MCF 10A (cell line): Measurements from ENCODE around the gene ATP6V0E2. TPM values are rescaled to one million over a fixed set of nuclear protein-coding genes. Genes with fewer than 3 reads are reported as not detected.

ENCODE experiments used
- BruUV-seq: library from RNA; stranded (reverse); fragments of 400-500 nt; replicated peaks from 2 replicates; lab custom pipeline; 2021; lab: Mats Ljungman, UMichigan
- CTCF ChIA-PET: fragments of 300-600 bp; sonication (Branson Sonifier 250); formaldehyde crosslinking; extraction: SDS; loops from one replicate; lab custom pipeline; 2021; ENCODE audit warnings: antibody characterized with exemption, inconsistent platforms; lab: Yijun Ruan, JAX
- POLR2A ChIA-PET: fragments of 300-600, 350-650 bp; sonication (Branson Sonifier 250); formaldehyde crosslinking; extraction: SDS; loops from one replicate; lab custom pipeline; 2020; ENCODE audit warnings: antibody characterized with exemption, inconsistent platforms; lab: Yijun Ruan, JAX
- DNase-seq: peaks from one replicate; pipeline ENCODE4 v3.0.0-alpha.2; 2018; ENCODE audit not compliant: unreplicated experiment
- H3K27ac Mint-ChIP-seq: one replicate; pipeline ENCODE4 v1.8.0; 2022; ENCODE audit warnings: mild to moderate bottlenecking, low read depth, mixed read lengths; ENCODE audit not compliant: unreplicated experiment
- H3K27me3 Mint-ChIP-seq: one replicate; pipeline ENCODE4 v1.8.0; 2022; ENCODE audit warnings: mixed read lengths; ENCODE audit not compliant: insufficient read depth, unreplicated experiment
- H3K36me3 Mint-ChIP-seq: one replicate; pipeline ENCODE4 v1.8.0; 2022; ENCODE audit warnings: mild to moderate bottlenecking, moderate library complexity, mixed read lengths; ENCODE audit not compliant: insufficient read depth, unreplicated experiment
- H3K4me1 Mint-ChIP-seq: one replicate; pipeline ENCODE4 v1.8.0; 2022; ENCODE audit warnings: mixed read lengths; ENCODE audit not compliant: insufficient read depth, unreplicated experiment
- H3K4me3 Mint-ChIP-seq: one replicate; pipeline ENCODE4 v1.8.0; 2022; ENCODE audit warnings: mild to moderate bottlenecking, moderate library complexity, mixed read lengths; ENCODE audit not compliant: unreplicated experiment
- H3K9me3 Mint-ChIP-seq: one replicate; pipeline ENCODE4 v1.8.0; 2022; ENCODE audit warnings: mixed read lengths; ENCODE audit not compliant: unreplicated experiment
- CTCF ChIP-seq: fragments of 200-600 bp; IDR thresholded peaks from one replicate; pipeline ENCODE4 v1.8.0; 2022; ENCODE audit warnings: antibody characterized with exemption, mild to moderate bottlenecking; ENCODE audit not compliant: unreplicated experiment
- intact Hi-C: fragments of 100-400 bp; cut with micrococcal nuclease; formaldehyde crosslinking; loops from 2 replicates; pipeline ENCODE4 v1.14.1; 2022
- total RNA-seq: library from RNA; stranded (reverse); gene quantifications from 2 replicates; pipeline ENCODE4 v1.2.3, GENCODE V29; 2022

ATP6V0E2 gene
- total RNA-seq, 1 experiment from 2014 or later = 8.6 TPM

GRCh38 chr7:149878523-149878921 is 4.8 kb downstream of the ATP6V0E2 start:
- no peak for TF ChIP-seq CTCF
- no peak for DNase-seq
- Mint-ChIP-seq H3K9me3 (no peaks in the 10 kb centered on the region), H3K27me3 (no peaks in the 10 kb centered on the region), H3K27ac (no peak overlapping the region), H3K36me3 (peaks cover 15% of the 10 kb centered on the region), H3K4me1 (no peaks in the 10 kb centered on the region), H3K4me3 (no peak overlapping the region)
- intact Hi-C loops = no loop called here
- CTCF ChIA-PET = no interaction called here
- BruUV-seq = no TSS peak
- POLR2A ChIA-PET = no interaction called here

- intact Hi-C loops = no loop called here
- no peaks in the 10 kb centered on the region for H3K4me1 Mint-ChIP-seq
- H3K27me3 Mint-ChIP-seq = no peaks in the 10 kb centered on the region
- H3K36me3 Mint-ChIP-seq = peaks cover 15% of the 10 kb centered on the region
- no peak for DNase-seq
- BruUV-seq = no TSS peak
- H3K4me3 Mint-ChIP-seq = no peak overlapping the region
- ChIA-PET CTCF (no interaction called here), POLR2A (no interaction called here)
- no peaks in the 10 kb centered on the region for H3K9me3 Mint-ChIP-seq
- H3K27ac Mint-ChIP-seq = no peak overlapping the region
- TF ChIP-seq CTCF = no peak
Measured at GRCh38 chr7:149879271-149879743, 5.5 kb downstream of the ATP6V0E2 start.

- Mint-ChIP-seq H3K9me3 (no peaks in the 10 kb centered on the region), H3K27ac (no peak overlapping the region), H3K27me3 (no peaks in the 10 kb centered on the region), H3K4me1 (no peaks in the 10 kb centered on the region), H3K36me3 (peaks cover 15% of the 10 kb centered on the region), H3K4me3 (no peak overlapping the region)
- POLR2A ChIA-PET = no interaction called here
- DNase-seq = no peak
- BruUV-seq = TSS peak; percentile 30
- CTCF ChIA-PET = interaction anchor here (1.6 kb wide), 1 partner anchor 138 kb away, joined by 4 read pairs; no protein-coding TSS in a partner anchor
- intact Hi-C loops = loop anchor here (5.0 kb wide), 1 partner anchor 397 kb away; no protein-coding TSS in a partner anchor
- TF ChIP-seq CTCF = no peak
Measured at GRCh38 chr7:149879766-149880637, 6.2 kb downstream of the ATP6V0E2 start.

- intact Hi-C loops = loop anchor here (5.0 kb wide), 1 partner anchor 397 kb away; no protein-coding TSS in a partner anchor
- no peak overlapping the region for H3K27ac Mint-ChIP-seq
- H3K4me3 Mint-ChIP-seq = no peak overlapping the region
- DNase-seq = no peak
- CTCF ChIA-PET = interaction anchor here (0.6 to 1.6 kb wide), 2 partner anchors 27 to 139 kb away, joined by 4 read pairs; no protein-coding TSS in a partner anchor
- H3K4me1 Mint-ChIP-seq = no peaks in the 10 kb centered on the region
- no peaks in the 10 kb centered on the region for H3K27me3 Mint-ChIP-seq
- POLR2A ChIA-PET = no interaction called here
- no peaks in the 10 kb centered on the region for H3K9me3 Mint-ChIP-seq
- H3K36me3 Mint-ChIP-seq = peaks cover 15% of the 10 kb centered on the region
- no peak for TF ChIP-seq CTCF
- BruUV-seq = no TSS peak
Measured at GRCh38 chr7:149880638-149881311, 7.0 kb downstream of the ATP6V0E2 start.
